GM06990 (cell line): Measurements from ENCODE around the gene ITPK1.

ENCODE experiments used
- DNase-seq: peaks from one replicate; pipeline ENCODE4 v3.0.0-alpha.2; 2011; ENCODE audit not compliant: insufficient read length; ENCODE audit errors: extremely low read depth
- H3K27me3 ChIP-seq: replicated peaks from 2 replicates; pipeline ENCODE4 v1.6.0; 2011; ENCODE audit warnings: low read length; ENCODE audit not compliant: control insufficient read depth, insufficient read depth
- H3K36me3 ChIP-seq: 2 replicates; pipeline ENCODE4 v1.5.1; 2011; ENCODE audit warnings: low read length; ENCODE audit not compliant: control insufficient read depth, insufficient read depth
- H3K4me3 ChIP-seq: replicated peaks from 2 replicates; pipeline ENCODE4 v1.5.1; 2011; ENCODE audit warnings: low read depth, mild to moderate bottlenecking, control low read depth, low read length
- CTCF ChIP-seq: IDR thresholded peaks from 2 replicates; pipeline ENCODE4 v1.5.1; 2011; ENCODE audit warnings: low read length, control low read depth, mild to moderate bottlenecking, inconsistent platforms; ENCODE audit not compliant: insufficient read depth, poor library complexity, severe bottlenecking

The ITPK1 gene

DNA sequence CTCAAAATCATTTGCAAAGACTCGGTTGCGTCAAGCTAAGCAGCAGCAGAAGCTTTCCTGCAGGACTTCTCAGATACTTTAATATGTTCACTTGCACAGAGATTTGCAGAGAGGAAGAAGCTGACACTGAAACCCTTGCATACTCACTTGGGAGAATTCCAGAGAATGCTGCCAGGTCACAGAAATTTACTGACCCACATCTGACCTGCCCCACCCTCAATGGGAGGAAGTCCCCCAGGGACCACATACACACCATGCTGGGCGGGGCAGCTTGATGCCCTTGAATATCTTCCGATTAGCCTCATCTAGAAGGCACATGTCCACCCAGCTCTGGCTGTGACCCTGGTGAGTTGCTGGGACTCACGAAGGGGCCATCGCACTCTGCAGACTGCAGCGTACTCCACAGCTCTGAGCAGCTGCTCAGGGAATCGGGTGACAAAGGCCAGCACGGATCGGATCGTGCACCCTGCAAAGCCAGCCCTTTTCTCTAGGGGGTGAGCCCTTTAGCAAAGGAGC is 83.2 kb downstream of the ITPK1 start:
- no peaks in the 10 kb centered on the region for H3K36me3 ChIP-seq
- TF ChIP-seq CTCF: no peak
- no peak overlapping the region for H3K4me3 ChIP-seq
- DNase-seq: no peak
- H3K27me3 ChIP-seq: no peaks in the 10 kb centered on the region

DNA sequence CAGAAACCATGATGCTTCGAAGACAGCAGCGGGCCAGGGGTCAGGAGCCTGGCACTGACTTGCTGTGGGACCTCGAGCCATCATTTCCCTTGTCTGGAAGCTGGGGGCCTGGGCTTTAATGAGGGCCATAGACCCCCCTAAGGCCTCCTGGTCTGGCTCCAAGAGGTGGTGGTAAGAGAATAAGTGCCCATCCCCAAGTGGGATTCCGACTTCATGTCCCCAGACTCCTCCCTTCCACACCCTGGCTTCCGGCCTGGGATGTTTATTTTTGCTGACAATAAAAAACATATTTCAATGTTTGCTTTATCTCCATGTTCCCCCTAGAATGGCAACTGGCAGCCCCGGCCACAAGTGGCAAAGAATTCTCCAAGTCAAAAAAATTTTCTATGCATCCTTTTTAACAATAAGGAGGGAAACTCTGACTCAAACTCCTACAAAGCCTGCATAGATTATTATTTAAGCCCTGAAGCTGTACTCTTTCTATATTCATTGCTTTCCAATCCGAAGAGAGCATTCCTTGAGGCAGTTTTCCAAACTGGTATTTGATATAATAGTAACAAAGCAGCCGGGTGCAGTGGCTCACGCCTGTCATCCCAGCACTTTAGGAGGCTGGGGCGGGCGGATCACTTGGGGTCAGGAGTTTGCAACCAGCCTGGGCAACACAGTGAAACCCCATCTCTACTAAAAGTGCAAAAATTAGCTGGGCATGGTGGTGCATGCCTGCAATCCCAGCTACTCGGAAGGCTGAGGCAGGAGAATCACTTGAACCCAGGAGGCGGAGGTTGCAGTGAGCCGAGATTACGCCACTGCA is 84.0 kb downstream of the ITPK1 start:
- no peak overlapping the region for H3K4me3 ChIP-seq
- H3K27me3 ChIP-seq: no peaks in the 10 kb centered on the region
- DNase-seq: no peak
- no peak for TF ChIP-seq CTCF
- no peaks in the 10 kb centered on the region for H3K36me3 ChIP-seq

GRCh38 chr14:93030761-93031160 is 85.0 kb downstream of the ITPK1 start:
- DNase-seq: no peak
- TF ChIP-seq CTCF: no peak
- no peaks in the 10 kb centered on the region for H3K36me3 ChIP-seq
- H3K4me3 ChIP-seq: no peak overlapping the region
- H3K27me3 ChIP-seq: no peaks in the 10 kb centered on the region

- no peak for TF ChIP-seq CTCF
- H3K36me3 ChIP-seq: no peaks in the 10 kb centered on the region
- no peak for DNase-seq
- H3K27me3 ChIP-seq: no peaks in the 10 kb centered on the region
- no peak overlapping the region for H3K4me3 ChIP-seq
Measured at GRCh38 chr14:93029911-93030508, 85.7 kb downstream of the ITPK1 start.

DNA sequence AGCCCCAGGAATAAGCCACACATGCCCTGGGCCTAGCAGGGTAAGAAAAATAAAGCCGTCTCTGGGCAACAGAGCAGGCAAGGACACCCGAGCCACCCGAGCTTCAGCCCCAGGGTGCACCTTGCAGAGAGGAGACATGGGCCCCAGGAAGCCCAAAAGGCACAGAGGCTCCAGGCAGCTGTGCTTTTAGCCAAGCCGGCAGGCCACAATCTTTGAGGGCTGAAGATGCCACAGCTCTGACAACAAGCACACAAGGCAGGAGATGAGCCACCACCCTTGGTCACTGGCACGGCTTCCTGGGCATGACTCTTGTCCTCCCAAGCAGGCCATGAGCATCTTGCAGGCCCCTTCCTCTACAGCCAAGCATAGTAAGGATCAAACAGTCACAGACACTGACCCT is 86.3 kb downstream of the ITPK1 start:
- H3K4me3 ChIP-seq: no peak overlapping the region
- H3K27me3 ChIP-seq: no peaks in the 10 kb centered on the region
- no peak for DNase-seq
- TF ChIP-seq CTCF: no peak
- no peaks in the 10 kb centered on the region for H3K36me3 ChIP-seq
